NB4 (cell line): ENCODE measurements around the gene GGT6.

Source experiments
- CTCF ChIP-seq: IDR thresholded peaks from one replicate; pipeline ENCODE4 v1.5.1; 2012; ENCODE audit warnings: low read depth, low read length
- POLR2A ChIP-seq: IDR thresholded peaks from 2 replicates; pipeline ENCODE4 v1.6.1; 2011; ENCODE audit warnings: mild to moderate bottlenecking; ENCODE audit not compliant: insufficient read length; ENCODE audit errors: extremely low read depth

GRCh38 chr17:4594406-4594805 lies 34.0 kb upstream of the GGT6 start:
- TF ChIP-seq POLR2A (no peak), CTCF (no peak)
